ENCODE results near the gene RAB33A.

The RAB33A gene

DNA sequence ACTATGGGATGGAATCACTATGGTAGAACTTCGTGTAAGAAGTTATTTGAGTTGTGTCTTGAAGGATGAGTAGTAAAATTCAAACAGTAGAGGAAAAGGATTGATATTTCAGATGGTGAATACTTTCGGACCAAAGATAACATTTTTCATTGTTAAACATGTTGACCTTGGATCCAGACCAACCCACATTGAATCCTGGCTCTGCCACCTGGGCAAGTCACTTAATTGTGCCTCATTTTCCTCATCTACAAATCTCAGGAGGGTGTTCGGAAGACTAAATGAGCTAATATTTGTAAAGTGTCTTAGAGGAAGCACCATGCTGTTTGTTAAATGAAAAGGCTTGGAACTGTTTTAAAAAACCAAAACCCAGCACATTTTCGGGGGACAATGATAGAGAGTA is 4.7 kb upstream of the RAB33A start:
- TF ChIP-seq FOXP2 (optimal IDR thresholded peaks at IDR 0.05; ENCODE audit: borderline replicate concordance, extremely low read depth, extremely low read length, insufficient read depth) (no peak), SIN3A (IDR thresholded peaks at IDR 0.05; ENCODE audit: borderline replicate concordance, insufficient read depth, low read length) (no peak), TAF1 (IDR thresholded peaks at IDR 0.05; ENCODE audit: borderline replicate concordance, insufficient read depth, low read length) (no peak), POLR2AphosphoS5 (IDR thresholded peaks at IDR 0.05; ENCODE audit: low read depth, low read length) (no peak)
- TF ChIP-seq, protein P1, sequence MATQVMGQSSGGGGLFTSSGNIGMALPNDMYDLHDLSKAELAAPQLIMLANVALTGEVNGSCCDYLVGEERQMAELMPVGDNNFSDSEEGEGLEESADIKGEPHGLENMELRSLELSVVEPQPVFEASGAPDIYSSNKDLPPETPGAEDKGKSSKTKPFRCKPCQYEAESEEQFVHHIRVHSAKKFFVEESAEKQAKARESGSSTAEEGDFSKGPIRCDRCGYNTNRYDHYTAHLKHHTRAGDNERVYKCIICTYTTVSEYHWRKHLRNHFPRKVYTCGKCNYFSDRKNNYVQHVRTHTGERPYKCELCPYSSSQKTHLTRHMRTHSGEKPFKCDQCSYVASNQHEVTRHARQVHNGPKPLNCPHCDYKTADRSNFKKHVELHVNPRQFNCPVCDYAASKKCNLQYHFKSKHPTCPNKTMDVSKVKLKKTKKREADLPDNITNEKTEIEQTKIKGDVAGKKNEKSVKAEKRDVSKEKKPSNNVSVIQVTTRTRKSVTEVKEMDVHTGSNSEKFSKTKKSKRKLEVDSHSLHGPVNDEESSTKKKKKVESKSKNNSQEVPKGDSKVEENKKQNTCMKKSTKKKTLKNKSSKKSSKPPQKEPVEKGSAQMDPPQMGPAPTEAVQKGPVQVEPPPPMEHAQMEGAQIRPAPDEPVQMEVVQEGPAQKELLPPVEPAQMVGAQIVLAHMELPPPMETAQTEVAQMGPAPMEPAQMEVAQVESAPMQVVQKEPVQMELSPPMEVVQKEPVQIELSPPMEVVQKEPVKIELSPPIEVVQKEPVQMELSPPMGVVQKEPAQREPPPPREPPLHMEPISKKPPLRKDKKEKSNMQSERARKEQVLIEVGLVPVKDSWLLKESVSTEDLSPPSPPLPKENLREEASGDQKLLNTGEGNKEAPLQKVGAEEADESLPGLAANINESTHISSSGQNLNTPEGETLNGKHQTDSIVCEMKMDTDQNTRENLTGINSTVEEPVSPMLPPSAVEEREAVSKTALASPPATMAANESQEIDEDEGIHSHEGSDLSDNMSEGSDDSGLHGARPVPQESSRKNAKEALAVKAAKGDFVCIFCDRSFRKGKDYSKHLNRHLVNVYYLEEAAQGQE (IDR thresholded peaks at IDR 0.05; ENCODE audit: insufficient read depth in 1 of 2, low read depth in 2 of 2, low read length in 2 of 2), result no peak

- TF ChIP-seq POLR2AphosphoS5 (IDR thresholded peaks at IDR 0.05; ENCODE audit: low read depth, low read length) (no peak), SIN3A (IDR thresholded peaks at IDR 0.05; ENCODE audit: borderline replicate concordance, insufficient read depth, low read length) (no peak), TAF1 (IDR thresholded peaks at IDR 0.05; ENCODE audit: borderline replicate concordance, insufficient read depth, low read length) (no peak), FOXP2 (optimal IDR thresholded peaks at IDR 0.05; ENCODE audit: borderline replicate concordance, extremely low read depth, extremely low read length, insufficient read depth) (no peak)
- TF ChIP-seq, protein P1 (IDR thresholded peaks at IDR 0.05; ENCODE audit: insufficient read depth in 1 of 2, low read depth in 2 of 2, low read length in 2 of 2), result no peak
Measured at GRCh38 chrX:130170752-130171445, 863 bp upstream of the RAB33A start.

DNA sequence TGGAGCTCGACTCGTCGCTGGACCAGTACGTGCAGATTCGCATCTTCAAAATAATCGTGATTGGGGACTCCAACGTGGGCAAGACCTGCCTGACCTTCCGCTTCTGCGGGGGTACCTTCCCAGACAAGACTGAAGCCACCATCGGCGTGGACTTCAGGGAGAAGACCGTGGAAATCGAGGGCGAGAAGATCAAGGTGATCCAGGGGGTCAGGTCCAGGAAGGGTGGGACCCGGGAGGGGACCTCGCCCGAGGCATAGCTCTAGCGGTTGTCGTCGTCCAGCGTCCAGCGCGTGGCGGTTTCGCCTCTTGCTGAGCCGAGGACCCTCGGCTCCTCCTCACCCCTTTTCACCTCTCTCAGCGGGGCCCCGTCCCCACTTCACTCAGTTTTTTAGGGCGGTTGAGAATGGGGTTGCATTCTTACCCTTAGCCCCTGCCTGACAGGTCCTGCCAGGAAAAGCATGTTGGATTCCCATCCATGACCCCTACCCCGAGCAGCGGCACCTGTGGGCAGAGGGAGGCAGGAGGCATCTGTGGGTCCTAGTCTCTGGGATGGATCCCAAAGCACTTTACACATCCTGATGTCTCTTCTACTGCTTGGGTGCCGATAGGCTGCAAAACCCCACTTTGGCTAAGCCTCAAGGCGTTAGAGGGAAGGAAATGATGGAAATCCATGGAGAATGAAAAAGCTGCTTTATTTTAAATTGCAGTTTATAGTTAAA is 524 bp downstream of the RAB33A start:
- no peak for TF ChIP-seq FOXP2 (optimal IDR thresholded peaks at IDR 0.05; ENCODE audit: borderline replicate concordance, extremely low read depth, extremely low read length, insufficient read depth)
- no peak for TF ChIP-seq TAF1 (IDR thresholded peaks at IDR 0.05; ENCODE audit: borderline replicate concordance, insufficient read depth, low read length)
- no peak for TF ChIP-seq POLR2AphosphoS5 (IDR thresholded peaks at IDR 0.05; ENCODE audit: low read depth, low read length)
- TF ChIP-seq, protein P1 (IDR thresholded peaks at IDR 0.05; ENCODE audit: insufficient read depth in 1 of 2, low read depth in 2 of 2, low read length in 2 of 2), result no peak
- TF ChIP-seq SIN3A (IDR thresholded peaks at IDR 0.05; ENCODE audit: borderline replicate concordance, insufficient read depth, low read length), result no peak

DNA sequence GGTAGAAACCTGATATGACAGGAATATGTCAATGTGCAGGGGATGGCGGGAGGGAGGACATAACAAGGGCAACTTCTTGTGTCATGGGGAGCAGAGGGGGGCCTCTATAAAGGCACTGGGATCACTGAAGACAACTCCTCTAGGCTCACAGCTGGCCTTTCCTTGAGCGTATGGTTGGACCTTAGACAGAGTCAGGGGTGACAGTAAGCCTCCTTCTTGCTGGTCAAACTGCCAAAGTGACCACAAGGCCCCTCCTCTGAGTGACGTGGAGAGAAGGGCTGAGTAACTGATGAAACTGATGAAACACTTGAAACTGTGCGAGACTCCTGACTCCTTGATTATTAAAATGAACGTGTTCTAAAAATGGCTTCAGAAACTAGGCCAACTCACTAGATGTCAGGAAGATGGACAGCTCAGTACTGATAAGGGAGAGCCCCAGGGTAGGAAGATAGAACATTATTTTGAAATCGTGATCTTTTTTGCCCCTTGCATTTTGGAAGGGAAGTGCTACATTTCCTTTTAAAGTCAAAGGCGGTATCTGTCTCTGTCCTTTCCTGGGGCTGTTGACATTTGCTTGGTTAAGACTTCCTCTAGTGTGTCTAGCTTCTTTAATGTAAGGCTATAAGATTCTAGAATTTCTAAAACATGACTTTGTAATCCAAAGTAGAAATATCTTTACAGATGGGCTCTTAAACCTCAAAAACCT is 1.6 kb downstream of the RAB33A start:
- TF ChIP-seq FOXP2 (optimal IDR thresholded peaks at IDR 0.05; ENCODE audit: borderline replicate concordance, extremely low read depth, extremely low read length, insufficient read depth), result no peak
- no peak for TF ChIP-seq TAF1 (IDR thresholded peaks at IDR 0.05; ENCODE audit: borderline replicate concordance, insufficient read depth, low read length)
- TF ChIP-seq, protein P1 (IDR thresholded peaks at IDR 0.05; ENCODE audit: insufficient read depth in 1 of 2, low read depth in 2 of 2, low read length in 2 of 2), result no peak
- TF ChIP-seq SIN3A (IDR thresholded peaks at IDR 0.05; ENCODE audit: borderline replicate concordance, insufficient read depth, low read length), result no peak
- no peak for TF ChIP-seq POLR2AphosphoS5 (IDR thresholded peaks at IDR 0.05; ENCODE audit: low read depth, low read length)
